ENCODE results near the gene EPS8.

EPS8 gene

GRCh38 chr12:15605881-15606590 lies 183.2 kb downstream of the EPS8 start:
- no peak for DNase-seq (ENCODE audit: low read depth in 2 of 3, low spot score in 1 of 3)

GRCh38 chr12:15603474-15604085 lies 185.6 kb downstream of the EPS8 start:
- no peak for DNase-seq (ENCODE audit: low read depth in 2 of 3, low spot score in 1 of 3)

- no peak for DNase-seq (ENCODE audit: low read depth in 2 of 3, low spot score in 1 of 3)
Measured at GRCh38 chr12:15602051-15602672, 187.0 kb downstream of the EPS8 start.

- DNase-seq (ENCODE audit: low read depth in 2 of 3, low spot score in 1 of 3) = peak in 1 of 3 donors; percentile 12
Measured at GRCh38 chr12:15601210-15601800, 187.9 kb downstream of the EPS8 start.

- DNase-seq (ENCODE audit: low read depth in 2 of 3, low spot score in 1 of 3) = no peak
Measured at GRCh38 chr12:15600223-15600935, 188.8 kb downstream of the EPS8 start.

GRCh38 chr12:15599266-15600037 lies 189.7 kb downstream of the EPS8 start:
- DNase-seq (ENCODE audit: low read depth in 2 of 3, low spot score in 1 of 3) = no peak

GRCh38 chr12:15597125-15597830 lies 191.9 kb downstream of the EPS8 start:
- no peak for DNase-seq (ENCODE audit: low read depth in 2 of 3, low spot score in 1 of 3)

- no peak for DNase-seq (ENCODE audit: low read depth in 2 of 3, low spot score in 1 of 3)
Measured at GRCh38 chr12:15596174-15596573, 193.0 kb downstream of the EPS8 start.

- no peak for DNase-seq (ENCODE audit: low read depth in 2 of 3, low spot score in 1 of 3)
Measured at GRCh38 chr12:15592934-15593333, 196.3 kb downstream of the EPS8 start.

- DNase-seq (ENCODE audit: low read depth in 2 of 3, low spot score in 1 of 3) = no peak
Measured at GRCh38 chr12:15591811-15592210, 197.4 kb downstream of the EPS8 start.

- peak; percentile 11 to 32 (median 15) for DNase-seq (ENCODE audit: low read depth in 2 of 3, low spot score in 1 of 3)
Measured at GRCh38 chr12:15590180-15590826, 198.9 kb downstream of the EPS8 start.

GRCh38 chr12:15589328-15590032 lies 199.7 kb downstream of the EPS8 start:
- no peak for DNase-seq (ENCODE audit: low read depth in 2 of 3, low spot score in 1 of 3)

- peak in 1 of 3 donors; percentile 31 for DNase-seq (ENCODE audit: low read depth in 2 of 3, low spot score in 1 of 3)
Measured at GRCh38 chr12:15584366-15585041, 204.7 kb downstream of the EPS8 start.

- DNase-seq (ENCODE audit: low read depth in 2 of 3, low spot score in 1 of 3) = no peak
Measured at GRCh38 chr12:15583804-15584203, 205.4 kb downstream of the EPS8 start.

GRCh38 chr12:15581006-15581405 lies 208.2 kb downstream of the EPS8 start:
- DNase-seq (ENCODE audit: low read depth in 2 of 3, low spot score in 1 of 3) = no peak

GRCh38 chr12:15580431-15580830 lies 208.8 kb downstream of the EPS8 start:
- DNase-seq (ENCODE audit: low read depth in 2 of 3, low spot score in 1 of 3) = peak in 1 of 3 donors; percentile 19

GRCh38 chr12:15575671-15576541 lies 213.3 kb downstream of the EPS8 start:
- no peak for DNase-seq (ENCODE audit: low read depth in 2 of 3, low spot score in 1 of 3)
